Endometrium (tissue), 2 donors: Measurements from ENCODE around the gene NME5.
"Not testable (repeated sequence)": the region's sequence is repeated elsewhere in the genome, so short reads cannot be mapped to it uniquely, and the experiment has no call there.

Experiments
- FAIRE-seq: peaks from 2 replicates; lab custom pipeline; 2012; peaks lifted over from hg19 to GRCh38; lab: Jason Lieb, UNC
- donor health status: control.
- donor health status: control.

Gene NME5

DNA sequence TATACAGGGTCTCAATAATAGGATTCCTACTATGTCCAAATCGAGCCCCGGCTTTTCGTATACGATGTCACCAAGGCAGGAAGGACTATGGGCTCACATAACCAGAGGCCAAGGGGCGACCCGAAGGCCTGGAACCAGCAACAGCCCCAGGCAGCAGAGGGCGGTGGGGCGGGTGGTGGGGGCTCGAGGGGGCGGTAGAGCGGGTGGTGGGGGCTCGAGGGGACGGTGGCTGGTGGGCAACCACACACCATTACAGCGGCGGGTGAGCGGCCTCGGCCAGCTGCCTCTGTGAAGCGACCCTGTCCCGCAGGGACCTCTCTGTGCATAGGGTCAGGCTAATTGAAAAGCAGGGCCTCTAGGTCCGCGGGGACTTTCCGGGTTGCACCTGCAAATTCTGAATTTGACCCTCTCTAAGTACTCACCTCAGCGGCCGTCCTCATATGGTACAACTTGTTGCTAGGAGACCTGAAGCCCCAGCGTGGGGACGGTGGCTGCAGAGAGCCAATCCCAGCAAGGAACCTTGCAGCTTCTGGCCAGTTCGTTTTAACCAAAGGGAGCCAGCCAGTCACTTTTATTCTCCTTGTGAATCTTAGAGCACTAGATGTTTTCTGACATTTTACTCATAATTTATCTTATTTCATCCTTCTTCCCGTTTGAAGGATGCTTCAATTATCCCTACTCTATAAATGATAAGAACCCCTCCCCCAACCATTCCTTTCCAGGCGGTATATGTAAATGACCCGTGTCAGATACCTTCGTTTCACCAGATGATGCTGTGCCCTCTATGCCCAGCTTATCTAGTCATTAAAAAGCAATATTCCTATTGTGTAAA lies at the start of gene NME5:
TSS of gene NME5 (minus strand) at position 480 of the 832 bp plus-strand sequence. CDS start 648 bp downstream, outside the sequence.
- no peak for FAIRE-seq

GRCh38 chr5:138188626-138189025 lies 49.4 kb upstream of the NME5 start:
- FAIRE-seq: no peak

GRCh38 chr5:138186002-138186447 lies 46.8 kb upstream of the NME5 start:
- no peak for FAIRE-seq

GRCh38 chr5:138182808-138183207 lies 43.6 kb upstream of the NME5 start:
- no peak for FAIRE-seq

DNA sequence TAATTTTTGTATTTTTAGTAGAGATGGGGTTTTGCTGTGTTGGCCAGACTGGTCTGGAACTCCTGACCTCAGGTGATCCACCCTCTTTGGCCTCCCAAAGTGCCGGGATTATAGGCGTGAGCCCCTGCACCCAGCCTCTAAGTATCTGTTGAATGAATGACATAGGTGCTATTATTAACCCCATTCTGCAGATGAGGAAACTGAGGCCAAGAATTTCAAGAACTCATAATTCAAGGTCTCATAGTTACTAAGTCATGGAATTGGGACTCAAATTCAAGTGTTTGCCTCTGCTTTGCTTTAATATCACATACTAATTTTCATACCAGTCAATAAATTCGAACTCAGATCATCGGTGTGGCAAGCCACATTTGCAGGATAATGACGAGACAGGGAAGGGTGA lies 41.6 kb upstream of the NME5 start:
- FAIRE-seq: no peak

DNA sequence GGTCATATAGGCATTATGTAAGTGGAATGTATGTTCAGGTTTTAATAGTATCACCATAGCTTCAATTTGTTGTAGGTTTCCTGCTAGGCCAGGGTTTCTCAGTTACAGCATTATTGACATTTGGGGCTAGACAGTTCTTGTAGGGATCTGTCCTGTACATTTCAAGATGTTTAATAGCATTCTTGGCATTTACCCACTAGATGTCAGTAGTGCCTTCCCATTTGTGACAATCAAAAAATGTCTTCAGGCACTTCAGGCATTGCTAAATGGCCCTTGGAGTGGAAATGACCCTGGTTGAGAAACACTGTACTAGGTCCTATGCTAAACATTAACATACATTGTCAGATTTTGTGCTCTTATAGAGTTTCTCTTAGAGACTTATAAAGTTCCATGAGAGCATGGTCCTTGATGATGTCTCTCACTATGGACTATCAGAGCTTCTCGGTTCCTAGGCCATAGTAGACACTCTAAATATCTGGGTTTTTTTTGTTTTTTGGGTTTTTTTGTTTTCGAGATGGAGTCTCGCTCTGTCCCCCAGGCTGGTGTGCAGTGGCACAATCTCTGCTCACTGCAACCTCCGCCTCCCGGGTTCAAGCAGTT lies 41.1 kb upstream of the NME5 start:
- no peak for FAIRE-seq

DNA sequence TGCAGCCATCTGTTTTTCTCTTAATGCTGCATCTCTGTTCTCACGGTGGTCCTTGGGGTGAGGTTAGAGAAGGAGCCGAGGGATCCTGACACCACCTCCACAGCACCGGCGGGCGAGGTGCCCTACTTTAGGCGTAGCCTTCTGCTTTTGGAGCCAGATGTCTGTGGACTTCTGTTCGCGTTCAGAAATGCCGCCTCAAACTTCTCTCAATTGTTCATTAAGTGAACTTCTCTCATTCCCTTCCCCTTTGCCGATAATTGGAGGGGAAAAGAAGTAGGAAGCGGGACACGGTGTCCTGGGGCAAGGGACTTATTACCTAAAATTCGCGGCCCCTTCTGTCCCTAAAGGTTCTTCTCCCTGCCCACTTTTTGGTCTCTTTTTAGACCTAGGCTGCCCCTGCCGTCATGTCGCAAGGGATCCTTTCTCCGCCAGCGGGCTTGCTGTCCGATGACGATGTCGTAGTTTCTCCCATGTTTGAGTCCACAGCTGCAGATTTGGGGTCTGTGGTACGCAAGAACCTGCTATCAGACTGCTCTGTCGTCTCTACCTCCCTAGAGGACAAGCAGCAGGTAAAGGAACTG lies 40.1 kb upstream of the NME5 start:
- no peak for FAIRE-seq

- peak; percentile 68 for FAIRE-seq
These were observed 39.5 kb upstream of the NME5 start, which contains the start of the genes BRD8 and KIF20A for GRCh38 chr5:138178516-138179276. Gene BRD8 (minus strand): TSS chr5:138178630. CDS start chr5:138178614, 16 bp downstream. Gene KIF20A (plus strand): TSS chr5:138179112. CDS start chr5:138179681, 569 bp downstream.

- FAIRE-seq: no peak
These were observed 38.8 kb upstream of the NME5 start for GRCh38 chr5:138177941-138178515.

DNA sequence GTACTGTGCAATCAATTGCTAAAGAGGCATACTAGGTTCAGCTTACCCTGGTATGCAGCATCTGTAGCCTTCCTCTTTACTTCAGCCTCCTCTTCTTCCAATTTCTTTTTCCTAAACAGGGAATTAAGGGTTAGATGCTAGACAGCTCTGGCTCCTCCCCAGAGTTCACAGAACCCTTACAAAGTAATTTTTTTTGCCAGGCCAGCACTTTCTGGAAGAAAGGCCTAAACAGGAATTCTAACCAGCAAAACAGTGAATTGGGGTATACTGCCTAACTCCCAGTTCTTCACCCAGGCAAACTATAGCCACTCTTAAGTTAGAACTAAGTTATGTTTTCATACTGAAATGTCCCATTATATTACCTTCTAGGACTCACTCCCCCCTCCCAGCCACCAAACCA lies 31.1 kb upstream of the NME5 start:
- no peak for FAIRE-seq

DNA sequence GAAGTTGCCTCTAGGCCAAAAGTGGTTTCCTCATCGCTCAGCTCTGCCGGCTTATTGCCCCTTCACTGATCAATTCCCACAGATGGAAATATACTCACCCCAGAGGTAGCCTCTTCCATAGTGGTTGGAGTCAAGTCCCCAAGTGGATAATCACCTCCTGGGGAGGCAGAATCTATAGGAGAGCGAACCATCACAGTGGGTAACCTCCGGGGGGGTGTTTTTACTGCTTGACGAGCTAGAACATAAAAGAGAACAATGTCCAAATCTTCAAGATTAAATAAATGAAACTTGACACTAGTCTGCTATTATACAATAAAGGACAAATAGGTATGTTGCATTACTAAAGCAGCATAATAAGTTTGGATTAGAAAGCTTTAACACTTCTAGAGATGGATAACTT lies 29.9 kb upstream of the NME5 start:
- no peak for FAIRE-seq

DNA sequence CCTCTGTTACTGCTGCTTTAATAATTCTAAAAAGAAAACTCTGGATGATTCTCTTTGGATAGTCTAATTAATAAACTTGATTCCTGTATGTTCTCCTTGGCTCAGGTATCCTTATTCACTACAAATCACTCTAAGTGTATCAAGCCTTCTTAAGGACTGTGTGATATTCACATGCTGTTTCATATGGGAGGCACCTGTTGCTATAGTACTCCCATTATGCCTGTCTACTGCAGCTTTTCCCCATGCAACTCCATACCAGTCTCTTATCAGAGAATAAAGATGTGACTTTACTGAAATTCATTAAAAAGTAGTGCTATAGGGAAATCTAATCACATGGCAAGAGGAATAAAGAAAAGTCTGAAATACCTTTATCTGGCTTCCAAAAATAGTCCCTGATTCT lies 24.5 kb upstream of the NME5 start:
- no peak for FAIRE-seq

DNA sequence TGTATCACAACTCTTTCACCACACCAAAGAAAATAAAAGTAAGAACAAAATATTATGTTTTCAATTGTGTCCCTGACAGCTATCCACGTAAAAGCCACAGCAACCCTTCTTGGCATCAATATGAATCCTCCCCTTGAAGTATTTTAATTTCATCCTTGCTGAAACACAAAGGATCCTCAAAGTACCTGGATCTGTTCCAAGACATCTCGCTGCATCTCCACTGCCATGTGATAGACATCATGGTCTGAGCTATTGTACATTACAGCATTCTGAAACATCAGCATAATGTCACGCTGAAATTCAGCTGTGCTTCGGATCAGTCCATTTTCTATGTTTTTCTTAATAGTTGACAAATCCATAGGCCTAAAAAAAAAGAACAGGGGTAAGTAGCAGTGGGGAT lies 21.5 kb upstream of the NME5 start:
- FAIRE-seq: no peak

DNA sequence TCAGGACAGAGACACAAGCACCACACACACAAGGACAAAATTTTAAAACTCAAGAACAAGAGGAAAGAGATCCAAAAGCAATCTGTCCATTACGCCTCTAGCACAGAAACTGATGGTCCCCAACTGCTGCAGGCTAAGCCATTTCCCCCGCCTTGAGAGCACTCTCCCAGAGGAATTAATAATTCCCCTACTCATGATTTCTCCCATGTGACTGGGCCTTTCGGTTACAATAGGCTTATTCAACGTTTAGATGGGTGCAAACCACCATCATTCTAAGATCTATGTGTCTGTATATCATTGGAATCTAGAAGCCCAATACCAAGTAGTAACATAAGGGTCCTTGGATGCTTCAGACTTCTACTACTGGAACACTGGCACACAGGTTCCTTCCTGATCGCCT lies 20.4 kb upstream of the NME5 start:
- FAIRE-seq: no peak

GRCh38 chr5:138157626-138158025 lies 18.4 kb upstream of the NME5 start:
- FAIRE-seq: no peak

DNA sequence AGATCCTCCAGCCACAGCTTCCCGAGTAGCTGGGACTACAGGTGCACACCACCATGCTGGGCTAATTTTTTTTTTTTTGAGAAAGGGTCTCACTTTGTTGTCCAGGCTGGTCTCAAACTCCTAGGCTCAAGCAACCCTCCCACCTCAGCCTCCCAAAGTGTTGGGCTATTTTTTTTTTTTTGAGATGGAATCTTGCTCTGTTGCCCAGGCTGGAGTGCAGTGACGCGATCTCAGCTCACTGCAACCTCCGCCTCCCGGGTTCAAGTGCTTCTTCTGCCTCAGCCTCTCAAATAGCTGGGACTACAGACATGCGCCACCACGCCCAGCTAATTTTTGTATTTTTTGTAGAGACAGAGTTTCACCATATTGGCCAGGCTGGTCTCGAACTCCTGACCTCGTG lies 16.7 kb upstream of the NME5 start:
- not testable (repeated sequence) for FAIRE-seq

DNA sequence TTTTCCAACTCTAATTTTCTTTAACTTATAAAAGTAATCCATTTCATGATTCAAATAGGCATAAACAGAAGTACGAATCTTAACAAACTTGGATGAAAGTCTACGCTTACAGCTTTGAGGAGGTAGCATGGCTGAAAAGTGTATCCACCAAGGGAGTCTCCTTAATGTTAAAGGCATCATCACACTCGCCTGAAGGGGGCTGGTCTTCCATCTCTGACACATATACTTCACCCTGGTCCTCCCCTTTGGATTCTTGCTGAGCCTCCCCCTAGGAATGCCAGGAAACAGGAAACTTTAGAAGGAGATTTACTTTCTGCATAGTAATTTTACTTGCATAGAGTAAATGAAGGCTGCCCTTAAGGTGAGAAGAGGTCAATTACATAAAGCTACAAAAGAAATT lies 10.3 kb upstream of the NME5 start:
- FAIRE-seq: no peak

DNA sequence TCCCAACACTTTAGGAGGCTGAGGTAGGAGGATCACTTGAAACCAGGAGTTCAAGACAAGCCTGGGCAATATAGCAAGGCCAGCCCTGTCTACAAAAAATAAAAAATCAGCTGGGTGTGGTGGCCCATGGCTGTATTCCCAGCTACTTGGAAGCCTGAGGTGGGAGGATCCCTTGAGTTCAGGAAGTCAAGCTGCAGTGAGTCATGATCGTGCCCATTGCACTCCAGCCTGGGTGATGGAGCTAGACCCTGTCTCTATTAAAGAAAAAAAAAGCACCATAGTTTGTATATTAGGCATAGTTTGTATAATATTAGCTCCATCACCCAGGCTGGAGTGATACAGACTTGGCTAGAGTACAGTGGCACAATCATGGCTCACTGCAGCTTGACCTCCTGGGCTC lies 9.6 kb upstream of the NME5 start:
- FAIRE-seq: no peak

GRCh38 chr5:138143578-138143977 lies 4.3 kb upstream of the NME5 start:
- not testable (repeated sequence) for FAIRE-seq

GRCh38 chr5:138141734-138142133 lies 2.5 kb upstream of the NME5 start:
- no peak for FAIRE-seq

DNA sequence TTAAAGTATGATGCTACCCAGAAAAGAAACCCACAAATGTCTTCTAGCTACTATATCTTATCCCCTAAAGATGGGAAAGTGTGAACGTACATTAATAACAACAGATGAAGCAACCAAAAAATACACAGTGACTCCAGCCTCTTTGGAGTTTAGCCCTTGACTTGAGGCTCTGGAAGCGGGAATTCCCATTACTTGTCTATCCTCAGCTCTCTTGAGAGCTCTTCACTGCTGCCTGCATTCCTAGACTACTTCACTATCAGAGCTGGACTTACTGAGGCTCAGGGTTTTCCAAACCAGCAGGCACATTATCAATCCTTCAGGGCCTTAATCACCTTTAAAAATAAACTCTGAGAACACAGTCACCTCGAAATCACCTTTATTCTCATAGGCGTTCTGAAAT lies 1.0 kb upstream of the NME5 start:
- no peak for FAIRE-seq

GRCh38 chr5:138139781-138140090 lies 508 bp upstream of the NME5 start:
- no peak for FAIRE-seq
